Liver (tissue), 9 donors: ENCODE results near the gene ABCC9. TPM values are rescaled to one million over a fixed set of nuclear protein-coding genes. Genes with fewer than 3 reads are reported as not detected.

ENCODE experiments used
- DNase-seq: peaks from one replicate; pipeline ENCODE4 v3.0.0-alpha.2; 2017; ENCODE audit warnings: low spot score
- H3K27ac ChIP-seq, 2 donors: one replicate each; pipeline ENCODE4 v1.7.0; 2013; ENCODE audit warnings: inconsistent platforms in 2 of 2, low read length in 2 of 2, control low read depth in 1 of 2, low read depth in 1 of 2, mild to moderate bottlenecking in 1 of 2
- H3K27me3 ChIP-seq, 4 donors: one replicate each; pipeline versions ENCODE4 v1.6.1 to v1.7.0; 2013; ENCODE audit warnings: low read length in 3 of 4, inconsistent platforms in 1 of 4, mild to moderate bottlenecking in 1 of 4, moderate library complexity in 1 of 4; ENCODE audit not compliant: control insufficient read depth in 4 of 4, insufficient read depth in 4 of 4
- H3K36me3 ChIP-seq, 4 donors: one replicate each; pipeline versions ENCODE4 v1.6.1 to v1.7.0; 2013; ENCODE audit warnings: low read length in 3 of 4, mild to moderate bottlenecking in 3 of 4, low read depth in 1 of 4, moderate library complexity in 1 of 4; ENCODE audit not compliant: control insufficient read depth in 4 of 4, insufficient read depth in 3 of 4
- H3K4me1 ChIP-seq, 4 donors: one replicate each; pipeline versions ENCODE4 v1.6.1 to v1.7.0; 2013; ENCODE audit warnings: low read length in 3 of 4, mild to moderate bottlenecking in 3 of 4, moderate library complexity in 1 of 4; ENCODE audit not compliant: control insufficient read depth in 4 of 4, insufficient read depth in 4 of 4
- H3K4me3 ChIP-seq, 3 donors: one replicate each; pipeline versions ENCODE4 v1.6.1 to v1.7.0; 2013; ENCODE audit warnings: low read length in 3 of 3, control low read depth in 1 of 3, low read depth in 1 of 3, mild to moderate bottlenecking in 1 of 3
- H3K9ac ChIP-seq, 2 donors: one replicate each; pipeline ENCODE4 v1.7.0; 2013; ENCODE audit warnings: low read length in 2 of 2, mild to moderate bottlenecking in 2 of 2, moderate library complexity in 2 of 2, control low read depth in 1 of 2, low read depth in 1 of 2
- H3K9me3 ChIP-seq, 4 donors: one replicate each; pipeline versions ENCODE4 v1.6.1 to v1.7.0; 2013; ENCODE audit warnings: low read length in 3 of 4; ENCODE audit not compliant: control insufficient read depth in 4 of 4
- ATF3 ChIP-seq: IDR thresholded peaks from 2 replicates; pipeline ENCODE4 v1.6.1; 2016; ENCODE audit warnings: antibody characterized with exemption
- CTCF ChIP-seq: fragments of 150-350 bp; IDR thresholded peaks from 2 replicates; pipeline ENCODE4 v1.5.1; 2017; ENCODE audit warnings: improper control_type of control experiment, low read depth, low read length; ENCODE audit not compliant: missing input control
- EGR1 ChIP-seq, 2 donors: IDR thresholded peaks; 2 replicates each; pipeline ENCODE4 v1.6.1; 2016 to 2018; ENCODE audit warnings: antibody characterized with exemption in 2 of 2, low read depth in 2 of 2
- FOXA1 ChIP-seq: IDR thresholded peaks from 2 replicates; pipeline ENCODE4 v1.6.1; 2016; ENCODE audit warnings: antibody characterized with exemption
- FOXA2 ChIP-seq: IDR thresholded peaks from 2 replicates; pipeline ENCODE4 v1.6.1; 2016; ENCODE audit warnings: antibody characterized with exemption
- GABPA ChIP-seq, 2 donors: IDR thresholded peaks in 1 of 2; conservative IDR thresholded peaks in 1 of 2; 2 replicates each; pipeline ENCODE4 v1.6.1; 2016; ENCODE audit warnings: antibody characterized with exemption in 2 of 2, mild to moderate bottlenecking in 1 of 2, moderate library complexity in 1 of 2
- HNF4A ChIP-seq, 2 donors: conservative IDR thresholded peaks; 2 replicates each; pipeline ENCODE4 v1.6.1; 2016; ENCODE audit warnings: antibody characterized with exemption in 2 of 2, mild to moderate bottlenecking in 2 of 2
- HNF4G ChIP-seq: IDR thresholded peaks from 2 replicates; pipeline ENCODE4 v1.6.1; 2016; ENCODE audit warnings: antibody characterized with exemption
- JUND ChIP-seq, 2 donors: IDR thresholded peaks; 2 replicates each; pipeline ENCODE4 v1.6.1; 2016; ENCODE audit warnings: antibody characterized with exemption in 2 of 2
- RAD21 ChIP-seq, 2 donors: IDR thresholded peaks; 2 replicates each; pipeline ENCODE4 v1.6.1; 2016; ENCODE audit warnings: antibody characterized with exemption in 2 of 2, mild to moderate bottlenecking in 2 of 2
- RXRA ChIP-seq, 2 donors: IDR thresholded peaks; 2 replicates each; pipeline ENCODE4 v1.6.1; 2017 to 2018; ENCODE audit warnings: antibody characterized with exemption in 2 of 2, mild to moderate bottlenecking in 1 of 2
- SP1 ChIP-seq: IDR thresholded peaks from 2 replicates; pipeline ENCODE4 v1.6.1; 2018; ENCODE audit warnings: antibody characterized with exemption, mild to moderate bottlenecking
- TAF1 ChIP-seq: conservative IDR thresholded peaks from 2 replicates; pipeline ENCODE4 v1.6.1; 2016; ENCODE audit warnings: antibody characterized with exemption, mild to moderate bottlenecking
- WGBS: extraction: QIAGEN DNeasy Blood & Tissue Kit; methylation state at CpG from one replicate; pipeline ENCODE4 v1.1.7; 2013; 5-methylcytosine and 5-hydroxymethylcytosine counted together
- polyA plus RNA-seq, 2 donors: library from polyadenylated mRNA; stranded (reverse) in 1 of 2; unstranded in 1 of 2; fragments of 200-250 nt in 1 of 2; fragments of >200 nt in 1 of 2; fragmentation: Nextera tagmentation in 1 of 2; extraction: Ambion mirVana in 1 of 2; gene quantifications; one replicate each; pipeline versions ENCODE4 v1.2.1 to v1.2.3, GENCODE V29; 2013 to 2015
- total RNA-seq, 2 donors: library from RNA; depleted of rRNA; stranded (reverse); fragments of >200 nt; gene quantifications; one replicate each; pipeline ENCODE4 v1.2.3, GENCODE V29; 2014
- TF ChIP-seq, protein P1 (sequence below): IDR thresholded peaks from 2 replicates; pipeline ENCODE4 v1.6.1; 2016; ENCODE audit warnings: antibody characterized with exemption, mild to moderate bottlenecking
- TF ChIP-seq, protein P2 (sequence below): IDR thresholded peaks from 2 replicates; pipeline ENCODE4 v1.6.1; 2016; ENCODE audit warnings: antibody characterized with exemption
- TF ChIP-seq, protein P3 (sequence below): IDR thresholded peaks from 2 replicates; pipeline ENCODE4 v1.6.1; 2016; ENCODE audit warnings: antibody characterized with exemption
- donor health status: healthy.
- donor health status: healthy.
- donor health status: healthy.
- donor health status: healthy.
- donor health status: healthy.

Gene ABCC9
- total and polyA plus RNA-seq, 4 donors, result 2.7 to 55.6 (median 10.7) TPM

DNA sequence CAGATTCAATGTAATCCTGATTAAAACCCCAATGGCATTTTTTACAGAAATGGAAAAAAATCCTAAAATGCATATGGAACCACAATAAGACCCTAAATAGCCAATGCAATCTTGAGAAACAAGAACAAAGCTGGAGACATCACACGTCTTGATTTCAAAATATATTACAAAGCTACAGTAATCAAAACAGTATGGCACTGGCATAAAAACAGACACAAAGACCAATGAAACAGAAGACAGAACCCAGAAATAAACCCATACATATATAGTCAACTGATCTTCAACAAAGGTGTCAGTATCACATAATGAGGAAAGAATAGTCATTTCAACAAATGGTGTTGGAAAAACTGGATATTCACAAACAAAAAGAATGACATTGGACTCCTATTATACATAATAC, 9.4 kb upstream of the ABCC9 start:
- DNase-seq, result no peak
- Histone ChIP-seq H3K36me3 (no peaks in the 10 kb centered on the region), H3K9ac (no peak overlapping the region), H3K27ac (no peak overlapping the region), H3K9me3 (peaks cover 0 to 6% (median 3%) of the 10 kb centered on the region in 4 donors), H3K4me1 (no peaks in the 10 kb centered on the region), H3K27me3 (no peaks in the 10 kb centered on the region), H3K4me3 (no peak overlapping the region)
- 85% methylated on average over 1 of the region's 1 CpG for WGBS
- TF ChIP-seq HNF4A (conservative IDR thresholded peaks at IDR 0.05) (no peak), GABPA (IDR thresholded peaks at IDR 0.05 in 1 of 2, conservative IDR thresholded peaks at IDR 0.05 in 1 of 2) (no peak), HNF4G (no peak), FOXA1 (no peak), TAF1 (no peak), ATF3 (no peak), EGR1 (IDR thresholded peaks at IDR 0.05; ENCODE audit: low read depth in 2 of 2) (no peak), RXRA (IDR thresholded peaks at IDR 0.05) (no peak), CTCF (no peak), SP1 (no peak), RAD21 (IDR thresholded peaks at IDR 0.05) (no peak), JUND (IDR thresholded peaks at IDR 0.05) (no peak), FOXA2 (no peak)
- TF ChIP-seq, protein P1, sequence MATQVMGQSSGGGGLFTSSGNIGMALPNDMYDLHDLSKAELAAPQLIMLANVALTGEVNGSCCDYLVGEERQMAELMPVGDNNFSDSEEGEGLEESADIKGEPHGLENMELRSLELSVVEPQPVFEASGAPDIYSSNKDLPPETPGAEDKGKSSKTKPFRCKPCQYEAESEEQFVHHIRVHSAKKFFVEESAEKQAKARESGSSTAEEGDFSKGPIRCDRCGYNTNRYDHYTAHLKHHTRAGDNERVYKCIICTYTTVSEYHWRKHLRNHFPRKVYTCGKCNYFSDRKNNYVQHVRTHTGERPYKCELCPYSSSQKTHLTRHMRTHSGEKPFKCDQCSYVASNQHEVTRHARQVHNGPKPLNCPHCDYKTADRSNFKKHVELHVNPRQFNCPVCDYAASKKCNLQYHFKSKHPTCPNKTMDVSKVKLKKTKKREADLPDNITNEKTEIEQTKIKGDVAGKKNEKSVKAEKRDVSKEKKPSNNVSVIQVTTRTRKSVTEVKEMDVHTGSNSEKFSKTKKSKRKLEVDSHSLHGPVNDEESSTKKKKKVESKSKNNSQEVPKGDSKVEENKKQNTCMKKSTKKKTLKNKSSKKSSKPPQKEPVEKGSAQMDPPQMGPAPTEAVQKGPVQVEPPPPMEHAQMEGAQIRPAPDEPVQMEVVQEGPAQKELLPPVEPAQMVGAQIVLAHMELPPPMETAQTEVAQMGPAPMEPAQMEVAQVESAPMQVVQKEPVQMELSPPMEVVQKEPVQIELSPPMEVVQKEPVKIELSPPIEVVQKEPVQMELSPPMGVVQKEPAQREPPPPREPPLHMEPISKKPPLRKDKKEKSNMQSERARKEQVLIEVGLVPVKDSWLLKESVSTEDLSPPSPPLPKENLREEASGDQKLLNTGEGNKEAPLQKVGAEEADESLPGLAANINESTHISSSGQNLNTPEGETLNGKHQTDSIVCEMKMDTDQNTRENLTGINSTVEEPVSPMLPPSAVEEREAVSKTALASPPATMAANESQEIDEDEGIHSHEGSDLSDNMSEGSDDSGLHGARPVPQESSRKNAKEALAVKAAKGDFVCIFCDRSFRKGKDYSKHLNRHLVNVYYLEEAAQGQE, result no peak
- TF ChIP-seq, protein P2, sequence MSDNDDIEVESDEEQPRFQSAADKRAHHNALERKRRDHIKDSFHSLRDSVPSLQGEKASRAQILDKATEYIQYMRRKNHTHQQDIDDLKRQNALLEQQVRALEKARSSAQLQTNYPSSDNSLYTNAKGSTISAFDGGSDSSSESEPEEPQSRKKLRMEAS, result no peak
- TF ChIP-seq, protein P3, sequence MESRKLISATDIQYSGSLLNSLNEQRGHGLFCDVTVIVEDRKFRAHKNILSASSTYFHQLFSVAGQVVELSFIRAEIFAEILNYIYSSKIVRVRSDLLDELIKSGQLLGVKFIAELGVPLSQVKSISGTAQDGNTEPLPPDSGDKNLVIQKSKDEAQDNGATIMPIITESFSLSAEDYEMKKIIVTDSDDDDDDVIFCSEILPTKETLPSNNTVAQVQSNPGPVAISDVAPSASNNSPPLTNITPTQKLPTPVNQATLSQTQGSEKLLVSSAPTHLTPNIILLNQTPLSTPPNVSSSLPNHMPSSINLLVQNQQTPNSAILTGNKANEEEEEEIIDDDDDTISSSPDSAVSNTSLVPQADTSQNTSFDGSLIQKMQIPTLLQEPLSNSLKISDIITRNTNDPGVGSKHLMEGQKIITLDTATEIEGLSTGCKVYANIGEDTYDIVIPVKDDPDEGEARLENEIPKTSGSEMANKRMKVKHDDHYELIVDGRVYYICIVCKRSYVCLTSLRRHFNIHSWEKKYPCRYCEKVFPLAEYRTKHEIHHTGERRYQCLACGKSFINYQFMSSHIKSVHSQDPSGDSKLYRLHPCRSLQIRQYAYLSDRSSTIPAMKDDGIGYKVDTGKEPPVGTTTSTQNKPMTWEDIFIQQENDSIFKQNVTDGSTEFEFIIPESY, result no peak

- TF ChIP-seq HNF4A (conservative IDR thresholded peaks at IDR 0.05), result no peak
- TF ChIP-seq SP1, result no peak
- TF ChIP-seq RXRA (IDR thresholded peaks at IDR 0.05), result no peak
- TF ChIP-seq, protein P3, result no peak
- TF ChIP-seq, protein P2, result no peak
- TF ChIP-seq RAD21 (IDR thresholded peaks at IDR 0.05), result no peak
- no peak for TF ChIP-seq HNF4G
- no peak for TF ChIP-seq TAF1
- no peak for TF ChIP-seq JUND (IDR thresholded peaks at IDR 0.05)
- TF ChIP-seq EGR1 (IDR thresholded peaks at IDR 0.05; ENCODE audit: low read depth in 2 of 2), result no peak
- no peak for TF ChIP-seq GABPA (IDR thresholded peaks at IDR 0.05 in 1 of 2, conservative IDR thresholded peaks at IDR 0.05 in 1 of 2)
- TF ChIP-seq CTCF, result no peak
- Histone ChIP-seq H3K4me1 (no peaks in the 10 kb centered on the region), H3K27me3 (no peaks in the 10 kb centered on the region), H3K9ac (no peak overlapping the region), H3K4me3 (no peak overlapping the region), H3K27ac (no peak overlapping the region), H3K9me3 (peaks cover 0 to 6% (median 3%) of the 10 kb centered on the region in 4 donors), H3K36me3 (no peaks in the 10 kb centered on the region)
- WGBS, result 81% methylated on average over 1 of the region's 1 CpG
- no peak for DNase-seq
Observed at GRCh38 chr12:21949036-21949435, 7.8 kb upstream of the ABCC9 start.
